Vagina (tissue), 2 donors: ENCODE measurements around the gene FKBP9.

Experiments used
- CTCF ChIP-seq, 3 experiments: fragments of 450-650 bp in 2 of 3; fragments of 200-600 bp in 1 of 3; sonication (generic) in 1 of 3; IDR thresholded peaks; one replicate each; pipeline ENCODE4 v1.5.1; 2017 to 2019; ENCODE audit warnings: antibody characterized with exemption in 3 of 3, mild to moderate bottlenecking in 2 of 3, moderate library complexity in 2 of 3
- POLR2A ChIP-seq, 2 donors: fragments of 450-650 bp; IDR thresholded peaks; one replicate each; pipeline ENCODE4 v1.6.1; 2017; ENCODE audit warnings: antibody characterized with exemption in 2 of 2, mild to moderate bottlenecking in 2 of 2, moderate library complexity in 2 of 2
- POLR2AphosphoS5 ChIP-seq, 2 donors: sonication (generic); formaldehyde crosslinking; IDR thresholded peaks; one replicate each; pipeline ENCODE4 v1.9.0; 2017; ENCODE audit warnings: antibody characterized with exemption in 2 of 2, mild to moderate bottlenecking in 2 of 2, low read depth in 1 of 2; ENCODE audit not compliant: insufficient read depth in 1 of 2

GRCh38 chr7:32947420-32947983 is 9.7 kb upstream of the FKBP9 start:
- TF ChIP-seq CTCF (IDR thresholded peaks at IDR 0.05) = no peak
- no peak for TF ChIP-seq POLR2AphosphoS5 (IDR thresholded peaks at IDR 0.05; ENCODE audit: insufficient read depth in 1 of 2, low read depth in 1 of 2)
- TF ChIP-seq POLR2A (IDR thresholded peaks at IDR 0.05) = no peak
